Lower lobe of right lung (tissue), 2 donors: ENCODE measurements around the gene PMPCB. TPM values are rescaled to one million over a fixed set of nuclear protein-coding genes. Genes with fewer than 3 reads are reported as not detected.
A peak's percentile ranks its signal among the peaks of the same experiment; 100 is the strongest.

Source experiments
- ATAC-seq, 2 donors: fragments of 200-7000 bp; cut with Tn5 transposase; one replicate each; pipeline ENCODE4 v1.9.1; 2020 to 2022; ENCODE audit warnings: mild to moderate bottlenecking in 2 of 2, moderate library complexity in 2 of 2
- DNase-seq: peaks from one replicate; pipeline ENCODE4 v3.0.0-alpha.2; 2020
- H3K27ac ChIP-seq: fragments of 200-600 bp; one replicate; pipeline ENCODE4 v1.8.0; 2022
- H3K27me3 ChIP-seq: fragments of 200-600 bp; one replicate; pipeline ENCODE4 v1.8.0; 2022; ENCODE audit warnings: low read depth
- H3K36me3 ChIP-seq: fragments of 200-600 bp; one replicate; pipeline ENCODE4 v1.8.0; 2022; ENCODE audit warnings: mild to moderate bottlenecking
- H3K4me1 ChIP-seq: fragments of 200-600 bp; one replicate; pipeline ENCODE4 v1.8.0; 2022
- H3K4me3 ChIP-seq: fragments of 200-600 bp; one replicate; pipeline ENCODE4 v1.8.0; 2022; ENCODE audit warnings: mild to moderate bottlenecking
- H3K9me3 ChIP-seq: fragments of 200-600 bp; one replicate; pipeline ENCODE4 v1.8.0; 2022
- intact Hi-C: fragments of 100-400 bp; cut with DNase I; formaldehyde crosslinking; loops from one replicate; pipeline ENCODE4 v1.11.0; 2022
- total RNA-seq: library from RNA; stranded (reverse); fragmentation: NEBNext Ultra II Directional; extraction: Animal tissue kit (Norgen Biotek cat#: 25700); gene quantifications from one replicate; pipeline ENCODE4 v1.2.1, GENCODE V29; 2021
- TF ChIP-seq, protein P1 (sequence below): fragments of 200-600 bp; IDR thresholded peaks from one replicate; pipeline ENCODE4 v1.8.0; 2022; ENCODE audit warnings: antibody characterized with exemption, mild to moderate bottlenecking
- donor health status: DM: no; HTN: yes; CAD: no; lungs with severe emphysema.

Gene PMPCB
- total RNA-seq, 1 donor from 2014 or later = 47.7 TPM

DNA sequence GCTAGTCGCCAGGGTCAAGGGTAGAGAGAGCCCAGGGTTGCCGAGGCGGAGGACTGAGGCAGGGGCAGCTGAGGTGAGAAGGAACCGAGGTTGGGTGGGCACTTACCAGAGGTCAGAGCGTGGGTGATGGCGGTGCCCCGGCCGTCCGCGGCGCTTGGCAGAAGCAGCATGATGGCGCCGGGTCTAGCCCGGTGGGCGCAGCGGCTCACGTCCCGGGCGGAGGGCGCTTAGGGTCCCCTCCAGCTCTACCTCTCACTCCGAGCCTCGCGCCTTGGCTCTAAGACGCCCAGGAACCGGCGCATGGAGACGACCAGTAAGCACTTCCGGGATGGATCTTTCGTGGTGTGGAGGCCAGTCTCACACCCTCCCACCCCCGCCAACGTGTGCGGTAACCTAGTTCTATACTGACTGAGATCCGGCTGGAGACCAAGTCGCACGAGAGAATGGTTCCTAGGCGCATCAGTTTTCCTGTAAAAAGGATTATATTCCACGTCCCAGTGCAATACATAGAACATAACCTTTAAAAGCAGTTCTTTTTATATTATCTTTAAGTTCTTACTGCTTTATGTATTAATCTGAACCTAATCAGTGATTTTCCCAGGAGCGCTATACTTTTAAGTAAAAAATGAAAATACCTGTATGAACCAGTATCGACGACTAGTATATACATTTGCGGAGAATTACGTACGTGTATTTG is 47.4 kb downstream of the PMPCB start, which contains the start of gene DNAJC2:
DNAJC2 (minus strand) TSS at position 315 of the 697 bp plus-strand sequence; CDS start at position 170, 145 bp downstream.
- peak within 1 kb of the TSS; percentile 90 for H3K4me3 ChIP-seq
- peak within 1 kb of the TSS; percentile 91 for H3K27ac ChIP-seq
- ATAC-seq (peak; percentile 96 to 97), DNase-seq (peak; percentile 91)
- H3K36me3 ChIP-seq = peaks cover 26% of the 10 kb centered on the region
- H3K9me3 ChIP-seq = no peaks in the 10 kb centered on the region
- H3K4me1 ChIP-seq = peaks cover 49% of the 10 kb centered on the region
- intact Hi-C loops = no loop called here
- no peaks in the 10 kb centered on the region for H3K27me3 ChIP-seq
- TF ChIP-seq, protein P1, sequence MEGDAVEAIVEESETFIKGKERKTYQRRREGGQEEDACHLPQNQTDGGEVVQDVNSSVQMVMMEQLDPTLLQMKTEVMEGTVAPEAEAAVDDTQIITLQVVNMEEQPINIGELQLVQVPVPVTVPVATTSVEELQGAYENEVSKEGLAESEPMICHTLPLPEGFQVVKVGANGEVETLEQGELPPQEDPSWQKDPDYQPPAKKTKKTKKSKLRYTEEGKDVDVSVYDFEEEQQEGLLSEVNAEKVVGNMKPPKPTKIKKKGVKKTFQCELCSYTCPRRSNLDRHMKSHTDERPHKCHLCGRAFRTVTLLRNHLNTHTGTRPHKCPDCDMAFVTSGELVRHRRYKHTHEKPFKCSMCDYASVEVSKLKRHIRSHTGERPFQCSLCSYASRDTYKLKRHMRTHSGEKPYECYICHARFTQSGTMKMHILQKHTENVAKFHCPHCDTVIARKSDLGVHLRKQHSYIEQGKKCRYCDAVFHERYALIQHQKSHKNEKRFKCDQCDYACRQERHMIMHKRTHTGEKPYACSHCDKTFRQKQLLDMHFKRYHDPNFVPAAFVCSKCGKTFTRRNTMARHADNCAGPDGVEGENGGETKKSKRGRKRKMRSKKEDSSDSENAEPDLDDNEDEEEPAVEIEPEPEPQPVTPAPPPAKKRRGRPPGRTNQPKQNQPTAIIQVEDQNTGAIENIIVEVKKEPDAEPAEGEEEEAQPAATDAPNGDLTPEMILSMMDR = no peak

DNA sequence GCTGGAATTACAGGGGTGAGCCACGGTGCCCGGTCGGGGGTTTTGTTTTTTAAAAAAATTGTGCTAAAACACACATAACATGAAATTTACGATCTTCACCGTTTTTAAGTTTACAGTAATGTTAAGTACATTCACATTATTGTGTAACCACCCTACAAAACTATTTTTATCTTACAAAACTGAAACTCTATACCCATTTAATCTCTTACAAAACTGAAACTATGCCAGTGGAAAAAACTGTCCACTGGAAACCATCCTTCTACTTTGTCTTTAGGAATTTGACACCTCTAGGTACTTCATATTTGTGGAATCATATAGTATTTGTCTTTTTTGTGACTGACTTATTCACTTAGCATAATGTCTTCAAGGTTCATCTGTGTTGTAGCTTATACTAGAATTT is 49.2 kb downstream of the PMPCB start:
- no peak overlapping the region for H3K4me3 ChIP-seq
- TF ChIP-seq, protein P1 = no peak
- H3K36me3 ChIP-seq = peaks cover 16% of the 10 kb centered on the region
- H3K27me3 ChIP-seq = no peaks in the 10 kb centered on the region
- H3K27ac ChIP-seq = no peak overlapping the region
- no peak for ATAC-seq
- H3K4me1 ChIP-seq = peaks cover 66% of the 10 kb centered on the region
- intact Hi-C loops = no loop called here
- H3K9me3 ChIP-seq = no peaks in the 10 kb centered on the region
- DNase-seq = no peak

DNA sequence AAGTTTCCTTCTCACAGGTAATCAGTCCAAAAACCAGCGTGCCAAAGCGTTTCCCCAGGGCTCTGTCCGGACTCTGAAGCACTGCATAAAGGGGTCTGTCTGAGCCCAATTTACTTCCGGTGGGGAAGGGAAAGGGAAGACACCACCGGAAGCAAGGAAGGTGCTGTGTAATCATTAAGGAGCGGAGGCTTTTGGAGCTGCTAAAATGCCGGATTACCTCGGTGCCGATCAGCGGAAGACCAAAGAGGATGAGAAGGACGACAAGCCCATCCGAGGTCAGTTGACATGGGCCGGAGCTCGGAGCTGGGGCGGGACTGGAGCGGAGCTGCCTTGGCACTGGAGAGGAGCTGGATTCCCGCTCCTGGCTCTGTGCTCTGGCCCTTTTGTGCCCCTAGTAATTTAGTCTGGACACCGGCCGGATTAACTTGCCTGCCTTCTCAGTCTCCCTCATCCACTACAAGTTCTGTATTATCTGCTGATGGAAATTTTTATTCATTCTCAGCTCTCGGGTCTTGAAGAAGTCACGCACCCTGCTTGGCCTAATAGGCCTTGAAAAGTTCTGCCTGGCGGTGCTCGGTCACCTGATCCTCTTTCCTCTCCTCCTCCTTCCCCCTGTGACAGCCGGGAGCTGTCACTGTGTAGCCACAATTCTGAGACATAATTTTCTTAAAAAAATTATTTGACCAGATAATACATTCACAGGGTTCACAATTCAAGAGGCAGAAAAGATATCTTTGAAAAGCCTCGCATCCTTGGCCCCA is 50.5 kb downstream of the PMPCB start, which contains the start of gene PSMC2:
PSMC2 (plus strand) TSS at position 137 of the 761 bp plus-strand sequence; CDS start at position 206, 69 bp downstream.
- Histone ChIP-seq H3K4me3 (peak within 1 kb of the TSS; percentile 99), H3K27ac (peak within 1 kb of the TSS; percentile 95), H3K36me3 (peaks cover 18% of the 10 kb centered on the region), H3K27me3 (no peaks in the 10 kb centered on the region), H3K4me1 (peaks cover 56% of the 10 kb centered on the region), H3K9me3 (no peaks in the 10 kb centered on the region)
- TF ChIP-seq, protein P1 = no peak
- peak; percentile 73 for DNase-seq
- intact Hi-C loops = no loop called here
- peak; percentile 90 to 91 for ATAC-seq

DNA sequence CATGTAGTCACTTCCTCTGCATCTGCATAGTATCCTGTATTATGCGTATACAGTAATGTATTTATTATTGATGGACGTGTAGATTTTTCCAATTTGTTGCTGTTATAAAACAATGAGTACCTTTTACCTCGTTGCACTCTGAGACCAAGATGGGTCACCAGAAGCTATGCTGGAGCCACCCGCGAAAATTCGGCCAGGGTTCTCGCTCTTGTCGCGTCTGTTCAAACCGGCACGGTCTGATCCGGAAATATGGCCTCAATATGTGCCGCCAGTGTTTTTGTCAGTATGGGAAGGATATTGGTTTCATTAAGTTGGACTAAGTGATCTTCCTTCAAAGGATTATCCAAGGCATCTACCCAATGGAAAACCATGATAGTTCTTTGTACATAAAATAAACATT is 51.2 kb downstream of the PMPCB start:
- H3K27ac ChIP-seq = peak overlapping the region; percentile 95
- intact Hi-C loops = no loop called here

DNA sequence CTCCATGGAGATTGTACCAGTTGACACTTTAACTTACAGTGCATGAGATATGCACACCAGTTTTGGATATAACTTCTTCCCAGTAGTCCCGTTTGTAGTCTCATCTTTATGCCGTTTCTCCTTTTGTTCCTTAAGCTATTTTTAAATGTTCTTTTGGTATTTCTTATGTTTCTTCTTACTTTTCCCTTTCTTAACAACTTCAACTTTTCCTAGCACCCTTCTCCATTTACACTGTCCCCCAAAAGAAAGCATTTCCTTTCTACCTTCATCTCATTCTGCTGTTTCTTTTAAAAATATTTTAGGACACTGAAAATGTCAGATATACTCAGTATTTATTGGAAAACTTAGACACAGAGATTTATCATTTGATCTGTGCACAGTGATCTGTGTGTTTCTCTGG is 51.7 kb downstream of the PMPCB start:
- TF ChIP-seq, protein P1 = no peak
- peaks cover 44% of the 10 kb centered on the region for H3K4me1 ChIP-seq
- H3K4me3 ChIP-seq = peak overlapping the region; percentile 99

More for the DNA sequence above, 51.2 kb downstream of the PMPCB start:
- Histone ChIP-seq H3K4me1 (peaks cover 49% of the 10 kb centered on the region), H3K9me3 (no peaks in the 10 kb centered on the region), H3K27me3 (no peaks in the 10 kb centered on the region), H3K36me3 (peaks cover 25% of the 10 kb centered on the region), H3K4me3 (peak overlapping the region; percentile 99)
- TF ChIP-seq, protein P1 = no peak
- DNase-seq (no peak), ATAC-seq (no peak)

More for the DNA sequence above, 51.7 kb downstream of the PMPCB start:
- ATAC-seq = no peak
- no peak overlapping the region for H3K27ac ChIP-seq
- peaks cover 30% of the 10 kb centered on the region for H3K36me3 ChIP-seq
- DNase-seq = no peak
- H3K27me3 ChIP-seq = no peaks in the 10 kb centered on the region
- no peaks in the 10 kb centered on the region for H3K9me3 ChIP-seq
- intact Hi-C loops = no loop called here
